NCI-H524 treated with DMSO at 0.1 percent for 48 hours (cell line): Measurements from ENCODE around the gene HNRNPD.
A peak's percentile ranks its signal among the peaks of the same experiment; 100 is the strongest.
"Not testable (repeated sequence)": the region's sequence is repeated elsewhere in the genome, so short reads cannot be mapped to it uniquely, and the experiment has no call there.

Source experiments
- DNase-seq: peaks from one replicate; lab custom pipeline; 2025; lab: John Stamatoyannopoulos, UW

The HNRNPD gene, protein sequence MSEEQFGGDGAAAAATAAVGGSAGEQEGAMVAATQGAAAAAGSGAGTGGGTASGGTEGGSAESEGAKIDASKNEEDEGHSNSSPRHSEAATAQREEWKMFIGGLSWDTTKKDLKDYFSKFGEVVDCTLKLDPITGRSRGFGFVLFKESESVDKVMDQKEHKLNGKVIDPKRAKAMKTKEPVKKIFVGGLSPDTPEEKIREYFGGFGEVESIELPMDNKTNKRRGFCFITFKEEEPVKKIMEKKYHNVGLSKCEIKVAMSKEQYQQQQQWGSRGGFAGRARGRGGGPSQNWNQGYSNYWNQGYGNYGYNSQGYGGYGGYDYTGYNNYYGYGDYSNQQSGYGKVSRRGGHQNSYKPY

DNA sequence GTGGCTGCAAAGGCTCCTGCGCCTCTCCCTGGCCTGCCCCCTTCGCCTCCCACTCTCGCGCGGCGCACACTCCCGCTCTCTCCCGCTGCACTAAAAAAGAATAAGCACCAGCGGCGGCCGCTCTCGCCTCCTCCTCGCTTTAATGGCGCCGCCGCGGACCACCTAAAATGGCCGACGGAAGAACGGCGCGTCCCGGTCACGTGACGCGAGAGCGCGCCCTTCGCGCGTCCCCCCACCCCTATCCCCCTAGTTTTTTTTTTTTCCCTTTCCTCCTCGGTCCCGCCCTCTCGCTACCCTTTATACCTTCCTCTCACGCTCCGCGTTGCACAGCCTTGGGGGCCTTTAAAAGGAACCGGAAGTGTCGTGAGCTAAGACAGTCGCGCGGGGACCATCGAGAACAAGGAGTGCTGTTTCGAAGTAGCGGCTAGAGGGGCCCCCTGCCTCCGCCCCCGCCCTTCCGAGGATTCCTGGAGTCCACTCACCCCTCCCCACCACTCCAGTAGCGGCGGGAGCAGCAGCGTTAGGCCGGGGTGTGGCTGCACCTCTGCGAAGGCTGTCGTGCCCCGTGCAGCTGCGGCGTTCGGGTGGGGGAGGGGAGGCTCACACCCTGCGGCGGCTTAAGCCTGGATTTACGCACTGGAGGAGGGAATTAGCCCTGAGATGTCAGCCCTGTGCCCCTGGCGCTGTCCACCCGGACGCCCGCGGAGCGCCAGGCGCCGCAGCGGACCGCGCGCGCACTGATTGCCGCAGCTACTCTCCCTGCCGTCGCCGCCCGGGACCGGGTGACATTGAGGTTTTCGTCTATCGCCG, at the start of gene HNRNPD:
Gene HNRNPD (minus strand): TSS at position 176 of the 810 bp plus-strand sequence. CDS start 313 bp downstream, outside the sequence.
- peak; percentile 99 for DNase-seq

DNA sequence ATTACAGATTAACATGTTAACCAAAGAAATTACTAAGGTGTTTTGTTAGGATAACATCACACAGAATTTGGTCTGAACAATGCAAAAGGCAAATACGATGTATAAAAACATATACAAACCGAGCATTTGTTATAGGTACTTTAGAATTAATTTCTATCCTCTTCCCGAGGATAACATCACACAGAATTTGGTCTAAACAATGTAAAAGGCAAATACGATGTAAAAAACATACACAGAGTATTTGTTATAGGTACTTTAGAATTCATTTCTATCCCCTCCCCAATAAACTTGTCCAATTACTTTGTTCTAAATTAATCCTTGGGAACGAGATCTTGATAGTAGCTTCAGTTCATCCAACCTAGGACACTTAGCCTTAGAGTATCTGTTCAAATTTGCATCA, 48.8 kb upstream of the HNRNPD start:
- DNase-seq = no peak

DNA sequence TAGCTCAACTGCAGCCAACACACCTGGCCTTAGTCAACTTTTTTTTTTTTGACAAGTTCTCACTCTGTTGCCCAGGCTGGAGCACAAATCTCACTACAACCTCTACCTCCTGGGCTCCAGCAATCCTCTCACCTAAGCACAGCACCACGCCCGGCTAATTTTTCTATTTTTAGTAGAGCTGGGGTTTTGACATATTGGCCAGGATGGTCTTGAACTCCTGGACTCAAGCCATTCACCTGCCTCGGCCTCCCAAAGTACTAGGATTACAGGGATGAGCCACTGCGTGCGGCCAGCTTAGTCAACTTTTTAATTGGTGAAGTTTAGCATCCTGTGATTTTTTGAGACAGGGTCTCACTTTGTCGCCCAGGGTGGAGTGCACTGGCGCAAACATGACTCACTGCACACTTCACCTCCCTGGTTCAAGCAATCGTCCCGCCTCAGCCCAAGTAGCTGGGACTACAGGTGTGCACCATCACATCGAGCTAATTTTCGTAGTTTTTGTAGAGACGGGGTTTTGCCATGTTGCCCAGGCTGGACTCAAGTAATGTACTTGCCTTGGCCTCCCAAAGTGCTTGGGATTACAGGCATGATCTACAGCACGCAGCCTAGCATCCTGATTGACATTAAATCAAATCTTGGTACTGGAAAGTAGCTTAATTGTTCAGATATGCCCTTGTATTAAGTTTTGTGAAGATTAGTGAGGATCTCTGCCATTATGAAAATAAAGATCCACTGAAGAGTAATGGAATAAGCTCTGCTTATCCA, 48.2 kb upstream of the HNRNPD start:
- DNase-seq = no peak

DNA sequence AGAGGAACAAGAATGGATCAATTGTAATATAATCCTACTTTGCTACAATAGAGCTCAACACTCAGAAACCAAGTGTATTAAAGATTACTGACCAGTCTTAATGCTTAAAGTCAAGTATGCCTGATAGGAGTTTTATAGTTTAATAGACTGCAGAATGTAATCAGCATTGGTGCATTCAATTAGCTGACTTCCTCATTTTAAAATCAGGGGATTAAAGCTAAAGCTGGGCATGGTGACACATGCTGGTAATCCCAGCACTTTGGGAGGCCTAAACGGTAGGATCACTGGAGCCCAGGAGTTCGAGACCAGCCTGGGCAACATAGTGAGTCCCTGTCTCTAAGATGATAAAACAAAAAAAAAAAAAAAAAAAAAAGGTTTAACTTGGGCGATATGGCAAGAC, 45.7 kb upstream of the HNRNPD start:
- DNase-seq = no peak

DNA sequence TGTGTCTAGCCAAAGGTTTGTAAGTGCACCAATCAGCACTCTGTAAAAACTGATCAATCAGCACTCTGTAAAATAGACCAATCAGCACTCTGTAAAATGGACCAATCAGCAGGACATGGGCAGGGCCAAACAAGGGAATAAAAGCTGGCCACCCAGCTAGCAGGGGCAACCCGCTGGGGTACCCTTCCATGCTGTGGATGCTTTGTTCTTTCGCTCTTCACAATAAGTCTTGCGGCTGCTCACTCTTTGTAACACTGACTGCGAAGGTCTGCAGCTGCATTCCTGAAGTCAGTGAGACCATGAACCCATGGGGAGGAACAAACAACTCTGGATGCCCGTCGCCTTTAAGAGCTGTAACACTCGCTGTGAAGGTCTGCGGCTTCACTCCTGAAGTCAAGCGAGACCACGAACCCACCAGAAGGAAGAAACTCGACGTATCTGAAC, 42.2 kb upstream of the HNRNPD start:
- no peak for DNase-seq

DNA sequence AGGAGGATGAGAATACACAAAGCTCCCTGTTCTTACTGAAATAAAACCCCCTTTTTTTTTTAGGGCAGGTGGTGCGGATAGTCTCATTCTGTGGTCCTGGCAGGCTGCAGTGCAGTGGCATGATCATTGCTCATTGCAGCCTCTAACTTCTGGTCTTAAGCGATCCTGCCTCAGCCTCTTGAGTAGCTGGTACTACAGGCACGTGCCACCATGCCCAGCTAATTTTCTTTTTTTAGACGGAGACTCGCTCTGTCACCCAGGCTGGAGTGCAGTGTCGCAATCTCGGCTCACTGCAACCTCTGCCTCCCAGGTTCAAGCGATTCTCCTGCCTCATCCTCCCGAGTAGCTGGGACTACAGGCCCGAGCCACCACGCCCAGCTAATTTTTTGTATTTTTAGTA, 41.3 kb upstream of the HNRNPD start:
- DNase-seq = not testable (repeated sequence)

DNA sequence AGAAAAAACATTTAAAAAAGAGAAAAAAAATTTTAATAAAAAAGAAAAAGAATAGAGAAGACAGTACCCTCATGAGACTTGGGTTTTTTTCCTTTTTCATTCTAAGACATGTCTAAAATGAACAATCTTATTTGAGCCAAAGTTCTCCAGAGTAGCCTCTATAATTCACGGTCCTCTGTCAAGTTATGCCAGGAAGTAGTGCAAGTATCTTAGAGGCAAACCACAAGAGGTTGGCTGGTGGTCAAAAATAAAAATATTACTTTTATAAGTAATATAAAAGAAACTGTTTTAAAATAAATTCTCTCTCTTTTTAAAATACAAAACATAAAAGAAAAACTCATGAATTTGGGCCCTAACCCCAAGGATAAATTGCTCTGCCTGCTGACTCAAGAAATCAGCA, 29.9 kb upstream of the HNRNPD start:
- no peak for DNase-seq

DNA sequence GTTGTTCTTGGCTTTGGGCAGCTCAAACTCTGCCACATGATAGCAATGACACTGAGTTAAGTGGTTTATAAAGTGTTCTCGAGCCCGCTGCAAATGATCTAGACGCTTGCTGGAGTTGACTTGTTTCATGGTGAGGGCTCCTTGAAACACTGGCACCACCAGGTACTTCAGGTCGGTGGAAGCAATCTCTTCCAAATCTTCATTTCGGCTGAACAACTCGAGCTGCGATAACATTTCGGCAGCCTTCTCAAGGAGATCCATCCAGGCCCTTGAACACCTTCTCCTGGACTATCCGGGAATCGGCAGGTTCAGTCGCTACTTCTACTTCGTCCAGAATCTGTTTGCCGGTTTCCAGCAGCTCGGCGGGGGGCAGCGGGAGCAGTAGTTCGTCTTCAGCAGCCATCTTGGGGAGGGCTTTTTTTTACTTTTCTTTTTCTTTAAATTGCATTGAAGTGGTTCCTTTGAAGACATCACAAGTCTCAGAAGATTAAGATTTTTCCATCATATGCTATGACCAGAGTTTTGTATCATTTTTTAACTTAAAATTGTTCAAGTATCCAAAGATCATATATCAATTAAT, 28.5 kb upstream of the HNRNPD start:
- DNase-seq = no peak

DNA sequence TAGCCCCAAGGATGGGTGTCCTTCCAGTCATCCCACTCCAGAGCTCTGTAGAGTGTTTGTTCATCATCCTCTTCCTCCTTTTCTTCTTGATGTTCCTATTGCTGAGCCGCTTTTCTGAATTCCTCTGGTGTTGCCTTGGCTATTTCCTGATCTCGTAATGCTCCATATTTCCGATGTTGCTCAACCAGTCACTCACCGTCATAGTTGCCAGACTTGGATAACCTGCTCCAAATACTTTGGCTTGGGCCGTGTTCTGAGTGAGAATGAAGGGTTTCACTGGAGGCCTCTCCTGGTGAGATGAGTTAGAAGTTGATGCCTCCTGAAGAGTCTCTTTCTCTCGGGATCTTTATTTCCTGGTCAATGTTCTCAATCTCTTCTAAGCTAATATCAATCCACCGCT, 27.8 kb upstream of the HNRNPD start:
- no peak for DNase-seq

DNA sequence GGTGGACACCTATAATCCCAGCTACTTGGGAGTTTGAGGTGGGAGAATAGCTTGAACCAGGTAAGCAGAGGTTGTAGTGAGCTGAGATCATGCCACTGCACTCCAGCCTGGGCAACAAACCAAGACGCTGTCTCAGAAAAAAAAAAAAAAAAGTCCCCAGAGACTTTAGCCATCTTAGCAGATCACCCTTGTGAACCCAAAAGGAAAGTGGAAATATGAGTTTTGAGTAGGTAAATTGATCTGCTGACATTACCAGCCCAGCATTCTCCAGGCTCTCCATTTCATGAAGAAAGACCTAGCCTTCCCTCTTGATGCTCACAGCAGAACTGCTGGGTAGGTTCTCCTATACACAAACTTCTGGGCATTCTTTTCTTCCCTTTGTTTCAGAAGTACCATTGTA, 24.5 kb upstream of the HNRNPD start:
- no peak for DNase-seq

DNA sequence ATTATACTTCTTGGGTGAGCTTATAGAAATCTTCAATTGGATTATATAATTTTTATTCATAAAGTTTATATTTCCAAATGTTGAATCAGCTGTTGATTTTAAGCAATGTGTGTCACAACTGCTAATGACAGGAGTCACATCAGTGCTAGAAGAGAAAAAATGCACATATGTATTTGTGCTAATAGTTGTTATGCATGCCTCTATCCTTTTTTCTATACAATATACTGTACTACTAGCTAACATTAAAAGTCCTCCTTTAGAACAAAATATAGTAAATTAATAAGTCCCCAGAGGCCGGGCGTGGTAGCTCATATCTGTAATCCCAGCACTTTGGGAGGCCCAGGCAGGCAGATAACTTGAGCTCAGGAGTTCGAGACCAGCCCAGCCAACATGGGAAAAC, 23.7 kb upstream of the HNRNPD start:
- no peak for DNase-seq

DNA sequence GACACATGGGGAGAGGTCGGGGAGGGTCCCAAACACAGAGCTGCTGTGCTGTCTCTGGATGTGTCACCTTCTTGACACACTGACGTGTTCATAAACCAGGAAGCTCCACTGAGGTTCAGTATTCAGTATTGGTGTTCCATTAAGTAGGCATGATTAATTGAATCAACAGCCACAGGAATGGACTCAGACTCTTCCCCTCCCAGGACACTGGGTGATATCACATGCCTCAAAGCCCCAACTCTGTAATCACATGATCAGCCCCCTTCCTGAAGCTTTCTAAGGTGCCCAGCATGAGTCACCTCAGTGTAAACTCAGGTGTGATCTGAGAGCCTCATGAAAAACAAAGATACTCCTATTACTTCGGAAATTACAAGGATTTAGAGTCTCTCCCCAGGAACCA, 21.1 kb upstream of the HNRNPD start:
- no peak for DNase-seq

DNA sequence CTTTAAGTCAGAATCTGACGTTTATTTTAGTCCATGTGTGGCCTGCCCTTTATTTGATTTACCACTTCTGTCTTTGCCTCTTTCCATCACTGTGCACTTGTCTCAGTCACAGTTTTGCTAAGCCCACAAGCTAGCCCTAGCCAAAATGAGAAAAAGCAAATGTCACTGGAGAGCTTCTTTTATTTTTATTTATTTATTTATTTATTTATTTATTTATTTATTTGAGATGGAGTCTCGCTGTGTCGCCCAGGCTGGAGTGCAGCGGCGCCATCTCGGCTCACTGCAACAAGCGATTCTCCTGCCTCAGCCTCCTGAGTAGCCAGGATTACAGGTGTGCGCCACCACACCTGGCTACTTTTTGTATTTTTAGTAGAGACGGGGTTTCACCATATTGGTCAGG, 16.3 kb upstream of the HNRNPD start:
- DNase-seq = not testable (repeated sequence)

DNA sequence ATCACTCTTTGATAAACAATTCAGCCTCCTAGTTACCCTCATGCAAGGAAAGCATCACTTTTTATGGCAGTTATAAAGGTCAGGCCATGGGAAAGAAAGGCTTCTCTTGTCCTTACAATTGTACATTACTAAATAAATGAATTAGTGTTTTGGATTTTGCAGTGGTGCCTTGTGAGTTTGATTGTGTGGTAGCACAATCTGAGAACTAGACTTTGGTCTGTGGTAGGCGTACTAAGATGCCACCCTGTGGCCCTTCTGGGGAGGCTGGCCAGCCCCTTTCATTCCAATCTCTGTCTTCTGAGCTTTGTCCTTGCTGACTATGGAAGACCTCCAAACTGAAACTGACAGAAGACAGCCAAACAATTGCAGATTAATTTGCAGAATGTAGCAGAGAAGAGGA, 14.6 kb upstream of the HNRNPD start:
- no peak for DNase-seq

DNA sequence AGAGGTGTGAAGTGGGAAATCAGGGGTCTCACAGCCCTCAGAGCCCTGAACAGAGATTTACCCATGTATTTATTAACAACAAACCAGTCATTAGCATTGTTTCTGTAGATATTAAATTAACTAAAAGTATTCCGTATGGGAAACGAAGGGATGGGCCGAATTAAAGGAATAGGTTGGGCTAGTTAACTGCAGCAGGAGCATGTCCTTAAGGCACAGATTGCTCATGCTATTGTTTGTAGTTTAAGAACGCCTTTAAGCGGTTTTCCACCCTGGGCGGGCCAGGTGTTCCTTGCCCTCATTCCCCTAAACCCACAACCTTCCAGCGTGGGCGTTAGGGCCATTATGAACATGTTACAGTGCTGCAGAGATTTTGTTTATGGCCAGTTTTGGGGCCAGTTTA, 12.5 kb upstream of the HNRNPD start:
- DNase-seq = not testable (repeated sequence)

DNA sequence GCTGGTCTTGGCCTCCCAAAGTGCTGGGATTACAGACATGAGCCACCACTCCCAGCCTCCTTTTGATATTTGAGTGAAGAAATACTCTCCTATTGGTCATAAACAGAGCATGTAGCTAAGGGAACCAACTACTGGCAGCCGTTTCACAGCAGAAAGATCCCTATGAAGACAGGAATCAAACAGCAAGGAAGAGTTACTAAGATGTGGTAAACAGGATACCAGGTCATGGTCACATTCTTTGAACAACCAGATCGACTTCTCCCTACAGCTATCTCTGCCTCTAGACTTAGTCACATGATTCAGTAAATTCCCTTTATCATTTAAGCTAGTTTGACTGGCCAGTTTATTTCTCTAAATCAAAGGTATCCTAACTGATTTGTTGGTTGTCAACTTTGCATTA, 9.0 kb upstream of the HNRNPD start:
- no peak for DNase-seq

DNA sequence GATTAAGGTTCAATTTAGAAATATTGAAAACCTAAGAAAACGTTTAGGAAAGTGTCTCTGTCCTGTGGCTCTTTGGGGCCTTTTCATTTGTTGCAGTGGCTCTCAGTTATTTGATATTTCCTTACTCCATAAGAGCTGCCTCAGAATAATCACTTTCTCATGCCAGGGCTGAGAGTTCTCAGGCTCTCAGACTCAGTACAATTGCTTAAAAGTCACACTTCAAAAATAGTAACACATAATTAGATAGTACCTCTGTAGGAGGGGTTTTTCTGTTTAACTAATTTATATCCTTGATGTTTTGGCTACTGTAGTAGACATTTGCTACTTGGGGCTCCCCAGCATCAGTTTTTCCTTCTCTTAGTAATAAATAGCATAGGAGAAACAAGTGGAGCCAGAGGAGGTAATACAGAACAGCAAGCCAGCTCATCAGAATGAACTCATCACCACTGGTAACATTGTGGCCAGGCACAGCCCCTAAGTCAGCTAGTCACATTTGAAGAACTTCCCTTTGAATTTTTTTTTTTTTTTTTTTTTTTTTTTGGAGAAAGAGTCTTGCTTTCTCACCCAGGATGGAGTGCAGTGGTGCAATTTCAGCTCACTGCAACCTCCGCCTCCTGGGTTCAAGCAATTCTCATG, 8.0 kb upstream of the HNRNPD start:
- DNase-seq = no peak

DNA sequence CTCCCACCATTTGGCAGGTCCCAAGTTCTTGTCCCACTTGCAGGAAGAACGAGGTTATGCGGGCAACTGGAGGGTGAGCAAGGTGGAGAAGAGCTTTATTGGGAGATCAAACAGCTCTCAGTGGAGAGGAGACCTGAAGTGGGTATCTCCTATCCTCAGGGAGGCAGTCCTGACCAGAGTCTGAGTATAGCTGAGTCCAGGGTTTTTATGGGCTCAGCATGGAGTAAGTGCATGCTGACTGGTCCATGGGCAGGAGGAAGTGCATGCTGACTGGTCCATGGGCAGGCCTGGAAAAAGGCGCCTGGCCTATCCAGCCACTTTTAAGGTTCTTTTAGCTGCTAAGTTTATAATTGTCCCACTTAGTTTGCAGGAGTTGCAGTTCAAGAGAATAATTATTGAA, 7.4 kb upstream of the HNRNPD start:
- DNase-seq = no peak

DNA sequence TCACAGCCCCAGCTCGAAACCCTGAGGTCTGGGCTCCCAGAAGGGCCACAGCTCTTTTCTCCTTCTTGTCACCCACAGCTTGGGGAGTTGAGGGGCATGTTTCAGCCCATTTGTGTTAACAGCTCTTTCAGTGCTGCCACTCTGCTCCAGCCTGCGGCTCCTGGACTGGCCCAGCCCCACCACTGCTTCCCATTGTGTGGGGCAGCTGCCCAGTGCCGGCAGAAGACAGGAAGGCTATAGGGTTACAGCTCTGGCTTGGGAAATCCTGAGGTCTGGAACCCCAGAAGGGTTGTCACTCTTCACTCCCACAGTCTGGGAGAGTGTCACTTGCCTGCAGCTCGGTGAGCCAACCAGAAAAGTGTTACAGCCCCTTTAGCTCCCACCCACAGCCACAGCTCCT, 7.0 kb upstream of the HNRNPD start:
- DNase-seq = no peak

DNA sequence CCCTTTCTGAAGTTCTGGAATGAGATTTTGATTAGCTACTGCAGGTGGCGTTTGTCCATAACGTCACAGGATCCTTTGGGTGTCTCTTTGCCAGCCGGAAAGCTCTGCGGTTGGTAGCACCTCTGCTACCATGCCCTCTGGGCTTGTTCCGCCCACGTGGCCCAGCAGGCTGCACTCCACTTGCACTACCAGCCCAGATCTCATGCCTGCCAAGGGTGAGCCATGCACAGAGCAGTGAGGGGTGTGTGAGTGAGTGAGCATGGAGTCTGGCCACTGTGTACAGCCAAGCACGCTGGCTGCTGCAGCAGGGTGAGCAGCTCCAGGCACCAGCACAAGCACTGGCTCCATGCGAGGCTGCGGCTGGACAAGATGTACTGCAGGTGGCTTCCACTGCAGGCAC, 6.6 kb upstream of the HNRNPD start:
- no peak for DNase-seq

DNA sequence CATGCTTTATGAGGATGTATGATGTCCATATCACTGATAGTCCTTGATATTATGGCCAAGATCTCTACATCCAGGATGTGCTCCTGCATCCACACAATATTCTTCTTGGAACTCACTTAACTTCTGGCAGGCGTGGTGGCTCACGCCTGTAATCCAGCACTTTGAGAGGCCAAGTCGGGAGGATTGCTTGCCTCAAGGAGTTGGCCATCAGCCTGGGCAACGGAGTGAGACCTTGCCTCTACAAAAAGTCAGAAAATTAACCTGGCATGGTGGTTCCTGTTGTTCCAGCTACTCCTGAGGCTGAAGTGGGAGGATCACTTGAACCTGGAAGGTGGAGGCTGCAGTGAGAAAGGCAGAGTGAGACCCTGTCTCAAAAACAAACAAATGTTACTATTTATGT, 2.3 kb upstream of the HNRNPD start:
- DNase-seq = no peak

DNA sequence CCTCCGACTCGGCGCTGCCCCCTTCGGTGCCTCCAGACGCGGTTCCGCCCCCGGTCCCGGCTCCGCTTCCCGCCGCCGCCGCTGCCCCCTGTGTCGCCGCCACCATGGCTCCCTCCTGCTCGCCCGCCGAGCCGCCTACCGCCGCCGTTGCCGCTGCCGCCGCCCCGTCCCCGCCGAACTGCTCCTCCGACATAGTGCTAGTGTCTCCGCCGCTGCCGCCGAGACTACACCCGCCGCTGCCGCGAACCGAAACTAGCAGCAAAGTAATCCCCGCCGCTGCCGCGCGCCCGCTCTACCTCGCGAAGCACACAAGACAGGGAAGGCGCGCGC, 340 bp downstream of the HNRNPD start:
- DNase-seq = no peak
